ENCODE data around the gene EXOSC5.
"Not testable (repeated sequence)": the region's sequence is repeated elsewhere in the genome, so short reads cannot be mapped to it uniquely, and the experiment has no call there.

EXOSC5 gene

DNA sequence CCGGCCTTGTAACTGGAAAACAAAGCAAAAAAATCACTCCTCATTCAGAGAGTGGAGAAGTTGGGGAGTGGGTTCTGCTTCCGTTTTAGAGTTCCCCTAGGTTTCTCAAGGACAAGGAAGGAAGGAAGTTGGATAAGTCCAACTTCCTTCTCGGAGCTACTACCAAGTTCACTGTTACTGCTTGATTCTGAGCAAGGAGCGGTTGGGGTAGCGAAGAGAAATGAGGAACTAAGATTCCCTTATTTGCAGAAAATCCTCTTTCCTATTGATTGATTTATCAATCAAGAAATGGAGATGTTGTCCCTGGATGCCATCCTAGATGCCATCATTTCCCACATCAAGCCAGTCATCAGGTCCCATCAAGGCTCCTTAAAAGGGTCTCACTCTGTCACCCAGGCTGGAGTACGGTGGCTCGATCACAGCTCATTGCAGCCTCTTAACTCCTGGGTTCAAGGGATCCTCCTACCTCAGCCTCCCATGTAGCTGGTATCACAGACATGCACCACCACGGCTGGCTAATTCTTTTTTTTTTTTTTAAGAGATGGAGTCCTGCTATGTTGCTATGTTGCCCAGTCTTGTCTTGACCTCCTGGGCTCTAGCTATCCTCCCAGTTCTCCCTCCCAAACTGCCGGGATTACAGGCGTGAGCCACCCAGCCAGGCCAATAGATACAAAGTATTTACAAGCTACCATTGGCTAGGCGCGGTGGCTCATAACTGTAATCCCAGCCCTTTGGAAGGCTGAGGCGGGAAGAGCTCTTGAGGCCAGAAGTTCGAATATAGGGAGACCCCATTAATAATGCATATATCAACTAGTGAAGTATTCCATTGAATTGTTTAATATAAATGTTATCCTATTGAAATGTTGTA is 32.4 kb downstream of the EXOSC5 start:
- DNase-seq, result no peak

DNA sequence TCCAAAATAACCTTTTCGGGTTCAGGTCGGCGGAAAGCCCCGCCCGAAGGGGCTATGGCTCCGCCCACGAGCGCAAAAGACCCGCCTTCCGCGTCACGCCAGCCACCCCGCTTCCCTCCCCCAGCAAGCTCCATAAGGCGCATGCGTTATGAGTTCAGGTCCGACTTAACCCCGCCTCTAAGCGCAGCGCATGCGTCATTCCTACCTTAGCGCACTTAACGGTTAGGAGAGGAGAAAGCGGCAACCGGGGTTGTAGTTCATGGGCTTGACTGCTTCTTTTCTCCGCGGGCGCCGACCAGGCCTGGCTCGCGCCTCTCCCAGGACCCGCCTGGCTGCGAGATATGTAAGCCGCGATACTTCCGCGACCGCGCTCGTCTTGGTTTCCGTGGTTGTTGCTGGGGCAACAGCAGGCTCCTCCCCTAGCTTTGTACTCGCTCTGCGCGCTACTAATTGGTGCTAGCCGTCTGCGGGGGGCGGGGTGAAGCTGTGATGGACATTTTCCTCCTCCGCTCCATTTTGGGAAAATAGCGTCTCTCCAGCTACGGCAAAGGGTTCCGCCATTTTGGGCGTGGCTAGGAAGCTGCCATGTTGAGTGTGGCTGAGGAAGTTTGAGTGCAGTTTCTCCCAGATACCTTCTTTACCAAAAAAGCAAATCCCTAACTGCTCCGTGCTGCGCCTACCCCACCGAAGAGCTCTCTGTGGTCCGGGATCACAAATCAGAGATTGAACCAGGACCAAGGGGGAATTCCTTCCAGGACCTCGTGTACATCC is 33.2 kb downstream of the EXOSC5 start, which contains the start of gene B9D2:
Gene B9D2 (minus strand): TSS at position 397 of the 771 bp plus-strand sequence. CDS start 630 bp downstream, outside the sequence.
- DNase-seq, result peak; percentile 96

GRCh38 chr19:41363371-41363752 is 33.8 kb downstream of the EXOSC5 start:
- no peak for DNase-seq

DNA sequence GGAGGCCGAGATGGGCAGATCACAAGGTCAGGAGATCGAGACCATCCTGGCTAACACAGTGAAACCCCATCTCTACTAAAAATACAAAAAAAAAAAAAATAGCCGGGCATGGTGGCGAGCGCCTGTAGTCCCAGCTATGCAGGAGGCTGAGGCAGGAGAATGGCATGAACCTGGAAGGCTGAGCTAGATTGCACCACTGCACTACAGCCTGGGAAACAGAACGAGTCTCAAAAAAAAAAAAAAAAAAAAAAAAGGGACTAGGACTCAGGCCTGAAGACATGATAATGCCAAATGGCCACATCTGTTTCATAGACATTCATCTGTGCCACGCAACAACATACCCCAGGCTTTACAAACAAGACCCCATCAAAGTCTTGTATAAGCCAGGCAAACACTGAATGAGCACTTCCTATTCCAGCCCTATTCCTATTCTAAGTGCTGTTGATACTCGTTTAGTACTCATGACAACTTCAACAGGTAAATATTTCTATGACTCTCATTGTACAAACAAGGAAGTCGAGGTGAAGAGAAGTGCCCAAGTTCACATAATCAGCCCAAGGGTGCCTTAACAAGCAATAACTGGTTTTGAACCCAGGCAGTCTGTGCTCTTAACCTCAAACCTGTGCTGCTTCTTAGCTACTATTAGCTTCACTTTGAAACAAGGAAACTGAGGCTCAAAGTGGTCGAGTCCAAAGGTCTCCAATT is 34.9 kb downstream of the EXOSC5 start:
- DNase-seq, result no peak

DNA sequence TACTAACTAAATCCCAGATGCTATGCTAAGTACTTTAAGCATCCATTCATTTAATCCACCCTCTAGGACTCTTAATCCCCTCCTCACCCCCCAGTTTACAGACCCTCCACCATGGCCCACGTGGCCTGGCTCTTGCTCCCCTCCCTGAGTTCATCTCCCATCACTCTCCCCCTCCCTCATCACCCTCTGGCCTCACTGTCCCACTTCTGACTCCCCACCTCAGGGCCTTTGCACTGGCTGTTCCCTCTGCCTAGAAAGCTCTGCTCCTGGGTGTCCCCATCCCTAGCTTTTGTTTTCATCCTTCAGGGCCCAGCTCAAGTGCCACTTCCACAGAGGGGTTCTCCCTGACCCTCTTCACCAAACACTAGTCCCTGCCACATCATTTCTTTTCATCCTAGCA is 37.4 kb downstream of the EXOSC5 start:
- no peak for DNase-seq

GRCh38 chr19:41357746-41358145 is 39.4 kb downstream of the EXOSC5 start:
- DNase-seq, result no peak

GRCh38 chr19:41356984-41357739 is 40.0 kb downstream of the EXOSC5 start:
- no peak for DNase-seq

GRCh38 chr19:41355802-41356201 is 41.4 kb downstream of the EXOSC5 start:
- DNase-seq, result no peak

DNA sequence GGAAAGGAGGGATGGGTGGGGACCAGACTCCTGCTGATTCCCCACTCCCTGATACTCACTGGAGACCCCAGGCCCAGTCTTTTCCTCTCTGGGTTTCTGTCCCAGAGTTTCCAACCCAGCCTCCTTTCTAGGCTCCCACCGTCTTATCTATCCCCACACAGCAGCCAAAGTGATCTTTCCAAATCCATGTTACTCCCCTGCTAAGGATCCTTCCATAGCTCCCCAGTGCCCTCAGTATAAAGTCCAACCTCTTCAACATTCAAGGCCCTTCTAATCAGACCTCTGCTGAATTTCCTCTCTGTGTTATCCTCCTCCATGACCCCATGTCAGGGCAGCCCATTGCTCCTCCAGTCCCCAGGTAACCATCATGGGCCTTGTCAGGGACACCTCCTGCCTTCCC is 42.1 kb downstream of the EXOSC5 start:
- DNase-seq, result no peak

DNA sequence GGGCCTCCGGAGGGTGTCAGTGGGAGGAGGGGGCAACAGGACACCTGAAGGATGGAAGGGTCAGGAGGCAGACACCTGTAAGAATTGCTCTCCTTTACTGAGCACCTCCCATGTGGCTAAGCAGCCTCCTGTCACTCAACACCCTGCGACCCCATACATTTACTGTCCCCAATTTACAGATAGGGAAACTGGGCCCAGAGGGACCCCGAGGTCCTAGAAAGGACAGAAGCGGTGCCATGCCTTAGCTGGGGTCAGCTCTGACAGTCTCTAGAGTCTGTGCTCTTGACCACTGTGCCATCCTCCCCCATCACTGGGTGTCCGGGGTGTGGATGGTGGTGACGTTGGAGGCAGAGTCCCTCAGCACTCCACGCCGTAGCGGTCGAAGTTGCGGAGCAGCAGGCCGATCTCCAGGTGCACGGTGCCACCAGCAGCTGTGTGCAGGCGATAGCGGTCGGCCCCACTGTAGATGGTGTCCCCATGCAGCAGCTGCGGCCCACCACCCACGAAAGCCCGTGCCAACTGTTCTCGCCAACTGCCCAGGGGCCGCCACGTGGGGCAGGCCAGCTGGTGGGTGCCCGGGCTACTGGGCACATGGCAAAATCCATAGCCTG is 42.7 kb downstream of the EXOSC5 start:
- DNase-seq, result no peak

DNA sequence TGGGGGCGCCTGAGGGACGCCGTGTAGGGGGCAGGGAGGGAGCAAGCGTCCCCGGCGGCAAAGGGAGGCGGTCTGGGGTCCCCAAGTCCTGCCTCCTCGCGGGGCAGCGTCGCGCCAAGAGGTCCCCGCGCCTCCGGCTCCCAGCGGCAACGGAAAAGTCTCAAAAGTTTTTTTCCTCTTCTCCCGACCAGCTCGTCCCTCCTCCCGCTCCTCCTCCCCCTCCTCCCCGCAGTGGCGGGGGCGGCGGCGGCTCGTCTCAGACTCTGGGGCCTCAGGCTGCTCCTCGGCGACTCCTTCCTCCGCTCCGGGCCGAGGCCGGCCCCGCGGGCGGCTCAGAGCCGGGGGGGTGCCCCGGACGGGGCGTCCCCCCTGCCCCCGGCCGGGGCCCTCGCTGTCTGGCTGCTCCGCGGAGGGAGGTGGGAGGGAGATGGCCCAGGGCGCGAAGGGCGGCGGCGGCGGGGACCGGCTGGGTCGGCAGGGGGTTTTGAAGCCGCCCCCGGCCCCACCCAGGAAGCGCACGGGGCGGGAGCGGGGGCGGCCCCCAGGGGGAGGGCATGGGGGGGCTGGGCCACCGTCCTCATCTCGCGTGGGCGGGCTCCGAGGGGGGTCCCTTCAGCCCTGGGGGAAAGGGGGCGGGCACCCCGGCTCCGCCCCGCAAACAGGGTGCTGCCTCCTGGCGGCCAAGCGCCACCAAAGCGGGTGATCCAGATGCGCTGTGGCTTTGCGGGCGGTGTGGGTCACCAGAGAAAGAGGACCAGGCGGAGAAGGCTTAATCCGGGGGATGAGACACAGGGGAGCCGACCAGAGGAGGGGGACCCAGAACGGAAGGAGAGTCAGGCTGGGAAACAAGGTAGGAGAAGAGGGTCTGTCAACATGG is 43.5 kb downstream of the EXOSC5 start, which contains the start of gene TGFB1:
Gene TGFB1 (minus strand): TSS at position 457 of the 877 bp plus-strand sequence. CDS start 878 bp downstream, outside the sequence.
- peak; percentile 98 for DNase-seq

DNA sequence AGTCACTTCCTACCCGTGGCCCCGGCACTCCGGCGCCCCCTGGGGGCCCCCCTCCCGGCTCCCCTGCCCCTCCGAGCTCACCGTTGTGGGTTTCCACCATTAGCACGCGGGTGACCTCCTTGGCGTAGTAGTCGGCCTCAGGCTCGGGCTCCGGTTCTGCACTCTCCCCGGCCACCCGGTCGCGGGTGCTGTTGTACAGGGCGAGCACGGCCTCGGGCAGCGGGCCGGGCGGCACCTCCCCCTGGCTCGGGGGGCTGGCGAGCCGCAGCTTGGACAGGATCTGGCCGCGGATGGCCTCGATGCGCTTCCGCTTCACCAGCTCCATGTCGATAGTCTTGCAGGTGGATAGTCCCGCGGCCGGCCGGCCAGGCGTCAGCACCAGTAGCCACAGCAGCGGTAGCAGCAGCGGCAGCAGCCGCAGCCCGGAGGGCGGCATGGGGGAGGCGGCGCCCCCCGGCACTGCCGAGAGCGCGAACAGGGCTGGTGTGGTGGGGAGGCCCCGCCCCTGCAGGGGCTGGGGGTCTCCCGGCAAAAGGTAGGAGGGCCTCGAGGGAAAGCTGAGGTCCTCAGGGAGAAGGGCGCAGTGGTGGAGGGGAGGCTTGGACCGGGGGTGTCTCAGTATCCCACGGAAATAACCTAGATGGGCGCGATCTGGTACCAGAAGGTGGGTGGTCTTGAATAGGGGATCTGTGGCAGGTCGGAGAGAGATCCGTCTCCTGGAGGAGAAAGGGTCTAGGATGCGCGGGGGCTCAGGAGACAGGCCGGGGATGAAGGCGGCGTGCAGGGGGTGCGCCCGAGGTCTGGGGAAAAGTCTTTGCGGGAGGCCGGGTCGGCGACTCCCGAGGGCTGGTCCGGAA is 44.3 kb downstream of the EXOSC5 start:
- DNase-seq, result peak; percentile 81

GRCh38 chr19:41352279-41352608 is 44.9 kb downstream of the EXOSC5 start:
- DNase-seq, result no peak

- DNase-seq, result peak; percentile 87
These were observed 45.6 kb downstream of the EXOSC5 start for GRCh38 chr19:41351339-41352245.

DNA sequence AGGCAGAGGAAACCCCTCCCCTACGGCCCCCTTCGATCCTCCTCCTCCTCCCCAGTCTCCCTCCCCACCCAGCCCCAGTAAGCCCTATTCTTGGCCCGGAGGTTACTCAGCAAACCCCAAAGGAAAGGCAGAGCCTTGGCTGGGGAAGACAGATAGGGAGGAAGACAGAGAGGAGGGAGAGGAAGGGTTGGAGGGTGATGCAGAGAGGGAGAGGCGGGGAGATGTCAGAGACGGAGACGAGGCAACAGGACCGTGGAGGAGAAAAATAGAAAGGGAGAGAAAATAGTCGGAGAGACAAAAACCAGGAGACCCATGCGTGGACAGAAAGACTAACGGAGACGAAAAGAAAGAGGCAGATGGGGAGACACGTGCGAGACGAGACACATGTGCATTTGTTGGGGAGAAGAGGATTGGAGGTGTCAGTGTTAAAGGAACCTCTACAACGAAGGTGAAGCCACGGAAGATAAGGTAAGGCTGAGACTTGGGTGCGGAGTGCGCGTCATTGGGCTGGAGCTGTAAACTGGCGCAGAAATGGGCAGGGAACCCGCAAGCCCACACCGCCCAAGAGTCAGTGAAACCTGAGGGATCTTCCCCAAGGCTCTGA is 46.3 kb downstream of the EXOSC5 start:
- no peak for DNase-seq

DNA sequence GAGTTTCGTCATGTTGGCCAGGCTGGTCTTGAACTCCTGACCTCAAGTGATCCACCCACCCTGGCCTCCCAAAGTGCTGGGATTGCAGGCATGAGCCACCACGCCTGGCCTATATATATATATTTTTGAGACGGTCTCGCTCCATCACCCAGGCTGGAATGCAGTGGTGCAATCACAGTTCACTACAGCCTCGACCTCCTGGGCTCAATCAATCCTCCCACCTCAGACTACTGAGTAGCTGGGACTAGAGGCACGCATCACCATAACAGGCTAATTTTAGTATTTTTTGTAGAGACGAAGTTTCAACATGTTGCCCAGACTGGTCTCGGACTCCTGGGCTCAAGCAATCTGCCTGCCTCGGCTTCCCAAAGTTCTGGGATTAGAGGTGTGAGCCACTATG is 50.2 kb downstream of the EXOSC5 start:
- not testable (repeated sequence) for DNase-seq

GRCh38 chr19:41344162-41344561 is 53.0 kb downstream of the EXOSC5 start:
- DNase-seq, result no peak

DNA sequence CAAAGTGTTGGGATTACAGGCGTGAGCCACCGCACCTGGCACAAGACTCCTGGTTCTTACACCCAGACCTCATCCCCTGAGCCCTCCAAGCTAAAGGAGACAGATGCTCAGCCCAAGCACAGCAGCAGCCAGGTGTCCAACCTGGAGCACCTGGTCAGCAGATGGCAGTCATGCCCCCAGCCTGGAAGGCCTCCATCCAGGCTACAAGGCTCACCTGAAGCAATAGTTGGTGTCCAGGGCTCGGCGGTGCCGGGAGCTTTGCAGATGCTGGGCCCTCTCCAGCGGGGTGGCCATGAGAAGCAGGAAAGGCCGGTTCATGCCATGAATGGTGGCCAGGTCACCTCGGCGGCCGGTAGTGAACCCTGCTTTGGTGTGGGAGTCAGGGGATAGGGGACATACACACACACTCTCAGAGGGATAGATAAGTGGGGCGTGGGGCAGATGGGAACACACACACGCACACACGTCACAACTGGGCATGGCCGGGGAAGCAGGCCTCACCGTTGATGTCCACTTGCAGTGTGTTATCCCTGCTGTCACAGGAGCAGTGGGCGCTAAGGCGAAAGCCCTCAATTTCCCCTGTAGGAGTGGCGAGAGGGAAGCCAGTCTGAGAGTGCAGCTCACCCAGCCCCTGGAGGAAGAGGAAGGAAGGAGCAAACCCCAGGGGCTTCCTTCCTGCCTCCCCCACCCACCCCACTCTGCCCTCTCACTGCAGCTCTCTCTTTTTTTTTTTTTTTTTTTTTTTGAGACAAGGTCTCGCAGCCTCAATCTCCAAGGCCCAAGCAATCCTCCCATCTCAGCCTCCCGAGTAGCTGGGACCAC is 55.3 kb downstream of the EXOSC5 start:
- no peak for DNase-seq

Measured in activated CD8-positive, alpha-beta memory T cell treated with anti-CD3 and anti-CD28 coated beads, Interleukin-2, amount 50 U/mL, for 4 hours (primary cell).